ENCODE data around the gene YWHAQ.

Gene YWHAQ

DNA sequence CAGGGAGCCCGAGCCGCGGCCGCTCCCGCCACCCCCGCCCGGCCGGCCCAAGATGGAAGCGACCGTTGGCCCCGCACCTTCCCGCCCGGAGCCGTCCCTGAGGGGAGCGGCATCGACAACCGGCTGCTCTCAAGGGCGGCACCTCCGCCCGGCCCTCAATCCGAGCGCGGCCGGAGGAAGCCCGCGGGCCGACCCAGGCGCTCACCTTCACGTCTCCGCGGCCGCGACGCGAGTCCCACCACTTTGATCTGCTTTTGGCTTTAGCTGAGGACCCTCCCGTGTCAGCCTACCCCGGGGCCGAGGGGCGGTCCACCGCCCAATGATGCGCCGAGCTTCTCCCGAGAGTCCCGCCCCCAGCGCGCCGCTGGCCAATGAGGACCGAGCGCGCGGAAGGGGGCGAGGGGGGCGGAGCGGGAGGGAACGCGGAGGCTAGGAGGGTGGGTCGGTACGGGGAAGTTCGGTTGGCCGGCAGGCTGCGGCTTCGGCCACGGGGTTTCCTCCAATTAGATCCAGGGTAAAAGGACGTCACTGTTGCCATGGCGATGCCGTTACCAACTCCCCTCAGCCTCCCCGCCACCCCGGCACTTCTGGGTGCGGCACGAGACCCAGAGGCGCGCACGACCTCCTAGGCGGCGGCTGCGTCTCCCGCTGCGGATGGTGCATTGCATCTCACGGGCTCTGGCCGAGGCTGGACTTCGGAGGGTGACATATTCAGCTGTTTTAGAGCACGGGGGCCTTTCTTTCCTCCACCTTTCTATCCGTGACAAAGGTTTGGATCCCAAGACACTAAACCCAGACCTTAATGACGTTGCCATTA, at the start of gene YWHAQ:
YWHAQ (minus strand) TSS at position 262 of the 817 bp plus-strand sequence. CDS start 545 bp downstream, outside the sequence.
- peak; percentile 100 for DNase-seq (ENCODE audit: low spot score)

DNA sequence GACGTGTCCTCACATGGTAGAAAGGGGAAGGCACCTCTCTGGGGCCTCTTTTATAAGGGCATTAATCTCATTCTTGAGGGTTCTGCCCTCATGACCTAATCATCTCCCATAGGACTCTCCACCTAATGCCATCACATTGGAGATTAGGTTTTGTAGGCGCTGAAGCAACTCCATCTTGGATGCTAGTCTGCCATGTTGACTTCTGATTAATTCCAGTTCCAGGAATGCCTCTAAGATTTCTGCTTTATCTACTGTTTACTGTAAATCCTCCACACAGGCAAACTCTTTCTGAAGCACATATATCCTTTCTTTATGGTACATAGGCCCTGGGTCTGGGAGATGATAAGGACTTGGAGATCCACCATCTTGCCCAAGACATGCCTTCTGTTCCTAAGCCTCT, 49.3 kb upstream of the YWHAQ start:
- no peak for DNase-seq (ENCODE audit: low spot score)

GRCh38 chr2:9679218-9679617, 48.4 kb upstream of the YWHAQ start:
- DNase-seq (ENCODE audit: low spot score) = no peak

- DNase-seq (ENCODE audit: low spot score) = no peak
Observed at GRCh38 chr2:9678544-9678943, 47.7 kb upstream of the YWHAQ start.

- DNase-seq (ENCODE audit: low spot score) = peak; percentile 91
Observed at GRCh38 chr2:9675415-9676351, 44.9 kb upstream of the YWHAQ start.

DNA sequence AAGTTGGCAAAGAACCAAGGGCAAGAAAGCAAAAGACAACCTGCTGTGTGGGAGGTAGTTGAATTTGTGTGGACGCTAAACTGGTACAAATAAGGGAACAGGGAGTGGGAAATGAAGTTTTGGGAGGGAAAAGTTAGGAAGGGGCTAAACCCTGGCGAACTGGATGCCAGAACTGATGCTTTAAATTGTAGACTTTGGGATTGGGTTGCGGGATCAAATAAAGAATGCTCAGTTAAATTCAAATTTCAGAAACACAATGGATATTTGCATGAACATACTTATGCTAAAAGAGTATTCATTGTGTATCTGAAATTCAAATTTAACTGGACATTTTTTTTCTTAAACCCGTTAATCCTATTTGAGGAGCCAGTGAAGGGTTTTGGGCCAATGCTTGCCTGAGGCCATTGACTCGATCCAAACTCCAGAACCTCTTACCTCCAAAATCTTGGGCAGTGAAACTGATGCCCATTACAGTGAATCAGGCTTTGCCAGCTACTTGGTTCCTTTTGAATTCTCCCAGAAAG, 44.2 kb upstream of the YWHAQ start:
- no peak for DNase-seq (ENCODE audit: low spot score)

- no peak for DNase-seq (ENCODE audit: low spot score)
Observed at GRCh38 chr2:9673914-9674481, 43.2 kb upstream of the YWHAQ start.

DNA sequence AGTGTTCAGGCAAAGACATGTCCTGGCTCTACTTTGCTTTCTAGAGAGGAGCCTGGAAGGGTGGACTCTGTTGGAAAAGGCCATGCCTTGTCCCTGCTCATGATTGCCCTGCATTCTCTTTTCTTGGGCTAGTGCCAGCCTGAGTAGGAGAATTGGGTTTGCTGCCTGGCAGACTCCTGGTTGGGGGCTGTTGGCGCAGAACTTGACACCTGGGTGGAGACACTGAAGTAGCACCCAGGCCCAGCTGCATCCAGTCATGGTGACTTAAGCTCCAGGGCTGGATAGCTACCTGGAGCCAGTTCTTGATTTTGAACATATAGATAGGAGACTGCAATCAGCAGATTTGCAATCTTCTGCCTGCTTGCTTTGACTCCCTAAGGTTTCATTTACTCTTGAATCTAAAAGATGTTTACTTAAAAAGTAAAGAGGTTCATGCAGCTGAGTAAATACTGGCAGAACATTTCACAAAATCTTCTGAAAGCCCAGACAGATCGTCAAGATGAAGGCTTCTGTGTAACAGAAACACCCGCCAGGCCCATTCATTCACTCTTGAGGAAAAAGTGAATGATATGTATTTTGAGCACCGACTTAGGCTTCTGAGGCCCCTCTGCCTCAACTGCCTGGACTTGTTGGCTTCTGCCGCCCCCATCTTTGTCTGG, 38.0 kb upstream of the YWHAQ start:
- no peak for DNase-seq (ENCODE audit: low spot score)

DNA sequence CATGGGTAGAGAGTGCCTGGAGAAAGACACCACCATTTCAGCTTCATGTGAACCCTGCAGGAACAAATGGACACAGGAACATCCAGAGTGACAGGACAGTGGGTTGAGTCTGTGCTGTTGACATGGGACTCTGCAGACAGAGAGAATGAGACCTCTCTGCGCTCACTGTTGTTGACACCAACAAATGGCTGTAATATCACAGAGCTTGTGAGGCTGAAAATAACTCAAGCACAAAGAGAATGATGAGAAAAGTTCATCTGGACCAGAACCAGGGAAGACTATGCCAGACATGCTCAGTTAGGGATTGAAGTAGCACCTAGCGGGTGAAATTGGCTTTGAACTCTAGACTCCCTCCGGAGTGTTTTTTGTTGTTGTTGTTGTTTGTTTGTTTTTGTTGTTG, 37.0 kb upstream of the YWHAQ start:
- DNase-seq (ENCODE audit: low spot score) = no peak

DNA sequence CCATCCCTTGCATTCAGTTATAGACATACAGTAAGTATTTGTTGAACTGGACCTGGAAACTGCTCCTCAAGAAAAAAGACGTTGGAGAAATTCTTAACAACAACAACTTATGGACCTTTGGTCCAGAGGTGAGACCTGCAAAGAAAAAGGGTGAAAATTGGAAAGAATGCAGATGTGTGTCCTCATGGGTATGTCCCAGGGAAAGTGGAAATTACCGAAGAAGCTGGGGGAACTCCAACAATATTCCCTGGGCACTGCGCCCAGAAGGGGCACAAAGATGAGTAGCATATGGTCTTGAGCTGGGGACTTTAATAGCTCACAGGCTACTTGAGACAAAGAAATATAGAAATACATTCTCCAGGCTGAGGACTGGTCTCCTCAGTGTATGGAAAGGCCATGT, 35.5 kb upstream of the YWHAQ start:
- DNase-seq (ENCODE audit: low spot score) = no peak

DNA sequence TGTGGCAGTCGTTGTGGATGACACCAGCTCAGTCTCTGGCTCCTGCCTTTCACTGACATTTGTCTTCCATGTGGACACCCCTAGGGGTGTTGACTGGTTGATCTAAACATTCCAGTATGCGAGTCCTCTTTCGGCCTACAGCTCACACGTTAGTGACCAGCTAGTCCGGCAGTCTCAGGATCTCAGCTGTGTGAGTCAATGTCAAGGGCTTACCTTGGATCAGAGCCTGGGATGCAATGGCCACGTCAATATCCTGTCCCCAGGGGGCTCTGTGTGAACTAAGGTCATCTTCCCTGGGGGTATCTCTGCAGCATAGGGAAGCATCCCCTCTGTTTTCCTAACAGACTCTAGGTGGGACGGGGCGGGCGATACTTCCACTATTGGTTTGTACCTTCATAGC, 35.1 kb upstream of the YWHAQ start:
- DNase-seq (ENCODE audit: low spot score) = peak; percentile 68

- DNase-seq (ENCODE audit: low spot score) = no peak
Observed at GRCh38 chr2:9664365-9664764, 33.6 kb upstream of the YWHAQ start.

DNA sequence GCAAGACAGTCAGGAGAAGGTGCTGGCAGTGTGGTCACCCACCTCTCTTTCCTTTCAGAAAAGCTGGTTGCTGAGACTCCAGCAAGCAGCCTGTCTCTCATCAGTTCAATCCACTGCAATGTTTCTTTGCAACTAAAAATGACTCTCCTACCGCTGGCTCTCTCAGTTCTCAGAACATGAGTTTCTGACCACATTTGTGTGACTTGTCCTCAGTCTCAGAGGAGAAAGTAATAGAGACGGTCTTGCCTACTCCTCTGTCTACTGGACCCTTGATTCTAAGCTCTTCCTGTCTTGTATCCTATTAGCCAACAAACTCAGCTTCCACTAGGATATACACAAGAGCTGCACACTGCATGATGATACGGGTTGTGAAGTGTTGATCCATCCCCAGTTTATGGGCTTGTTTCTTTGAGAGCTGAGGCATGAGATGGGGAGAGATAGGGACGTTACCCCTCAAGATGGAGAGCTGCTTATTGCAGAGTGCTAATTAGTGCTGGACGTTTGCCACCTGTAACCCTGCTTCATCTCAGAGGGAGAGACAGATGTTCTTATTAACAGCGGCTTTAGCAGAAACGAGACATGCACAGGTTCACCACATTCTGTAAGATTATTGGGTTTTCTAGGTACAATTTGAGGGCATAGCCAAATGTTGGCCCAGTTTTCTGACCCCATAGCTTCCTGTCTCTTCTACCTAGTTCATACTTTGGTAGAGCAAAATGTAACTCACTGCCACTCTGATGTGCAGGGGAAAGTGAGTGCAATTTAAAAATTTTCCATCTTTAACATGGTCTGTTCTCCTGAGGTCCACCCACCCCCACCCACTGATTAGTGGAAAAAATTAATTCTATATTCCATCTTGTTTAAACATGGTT, 32.4 kb upstream of the YWHAQ start:
- no peak for DNase-seq (ENCODE audit: low spot score)

DNA sequence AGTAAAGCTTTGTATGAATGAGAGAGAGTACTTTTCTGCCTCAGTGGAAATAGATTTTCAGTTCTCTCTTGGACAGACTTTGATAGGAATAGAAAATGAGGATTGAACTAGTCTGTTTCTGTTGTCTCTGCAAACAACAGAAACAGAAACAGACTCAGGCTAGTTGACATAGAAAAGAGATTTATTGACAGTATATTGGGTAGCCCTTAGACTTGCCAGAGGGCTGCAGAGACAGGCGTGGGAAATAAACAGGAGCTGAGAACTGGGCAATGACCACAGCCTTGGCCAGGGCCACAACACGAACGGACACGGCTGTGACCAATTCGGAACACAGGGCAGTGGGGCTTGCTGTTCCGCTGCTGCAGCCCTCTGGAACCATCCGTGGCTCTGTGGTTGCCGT, 30.5 kb upstream of the YWHAQ start:
- DNase-seq (ENCODE audit: low spot score) = no peak

DNA sequence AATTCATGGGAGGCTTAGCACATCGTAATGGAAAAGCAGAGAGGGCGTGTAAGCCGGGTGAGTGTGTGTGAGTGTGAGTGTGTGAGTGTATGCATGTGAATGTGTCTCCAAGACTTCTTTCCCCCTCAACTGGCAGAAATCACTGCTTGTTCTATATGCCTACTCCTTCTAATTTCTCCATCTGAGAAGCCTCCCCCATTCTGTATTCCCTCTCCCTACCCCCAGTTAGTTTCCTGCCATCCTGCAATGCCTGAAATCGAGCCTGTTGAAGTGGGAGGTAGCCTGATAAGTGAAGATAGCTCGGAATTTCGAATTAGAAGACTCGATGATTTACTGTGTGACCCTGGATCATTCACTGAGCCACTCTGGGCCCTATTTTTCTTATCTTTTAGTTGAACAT, 30.0 kb upstream of the YWHAQ start:
- no peak for DNase-seq (ENCODE audit: low spot score)

- no peak for DNase-seq (ENCODE audit: low spot score)
Observed at GRCh38 chr2:9660154-9660553, 29.4 kb upstream of the YWHAQ start.

GRCh38 chr2:9658972-9659371, 28.2 kb upstream of the YWHAQ start:
- no peak for DNase-seq (ENCODE audit: low spot score)

DNA sequence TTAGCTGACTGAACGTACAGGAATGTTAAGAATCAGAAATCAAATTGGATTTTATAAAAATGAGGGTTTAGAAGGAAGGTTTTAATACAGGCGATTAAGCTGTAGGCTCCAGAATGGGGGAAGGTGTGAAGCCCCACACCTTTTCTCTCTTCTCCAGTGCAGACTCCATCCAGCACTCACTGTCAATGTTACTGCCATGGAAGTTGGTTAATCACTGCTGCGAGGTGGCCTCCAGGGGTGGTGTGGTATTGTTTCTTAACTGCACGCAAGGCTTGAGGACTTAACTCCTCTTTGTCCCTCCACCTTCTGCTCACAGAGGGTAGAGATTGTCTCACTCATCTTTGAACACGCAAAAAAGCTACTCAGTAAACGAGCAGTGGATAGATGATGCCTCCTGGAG, 26.9 kb upstream of the YWHAQ start:
- no peak for DNase-seq (ENCODE audit: low spot score)

- no peak for DNase-seq (ENCODE audit: low spot score)
Observed at GRCh38 chr2:9657083-9657482, 26.3 kb upstream of the YWHAQ start.

GRCh38 chr2:9656270-9656766, 25.5 kb upstream of the YWHAQ start:
- peak; percentile 92 for DNase-seq (ENCODE audit: low spot score)

Measured in GM03348 (cell line).